MCF 10A (cell line): ENCODE measurements around the gene SVIL. TPM values are rescaled to one million over a fixed set of nuclear protein-coding genes. Genes with fewer than 3 reads are reported as not detected.

Experiments
- BruUV-seq: library from RNA; stranded (reverse); fragments of 400-500 nt; replicated peaks from 2 replicates; lab custom pipeline; 2021; lab: Mats Ljungman, UMichigan
- CTCF ChIA-PET: fragments of 300-600 bp; sonication (Branson Sonifier 250); formaldehyde crosslinking; extraction: SDS; loops from one replicate; lab custom pipeline; 2021; ENCODE audit warnings: antibody characterized with exemption, inconsistent platforms; lab: Yijun Ruan, JAX
- POLR2A ChIA-PET: fragments of 300-600, 350-650 bp; sonication (Branson Sonifier 250); formaldehyde crosslinking; extraction: SDS; loops from one replicate; lab custom pipeline; 2020; ENCODE audit warnings: antibody characterized with exemption, inconsistent platforms; lab: Yijun Ruan, JAX
- DNase-seq: peaks from one replicate; pipeline ENCODE4 v3.0.0-alpha.2; 2018; ENCODE audit not compliant: unreplicated experiment
- H3K27ac Mint-ChIP-seq: one replicate; pipeline ENCODE4 v1.8.0; 2022; ENCODE audit warnings: mild to moderate bottlenecking, low read depth, mixed read lengths; ENCODE audit not compliant: unreplicated experiment
- H3K27me3 Mint-ChIP-seq: one replicate; pipeline ENCODE4 v1.8.0; 2022; ENCODE audit warnings: mixed read lengths; ENCODE audit not compliant: insufficient read depth, unreplicated experiment
- H3K36me3 Mint-ChIP-seq: one replicate; pipeline ENCODE4 v1.8.0; 2022; ENCODE audit warnings: mild to moderate bottlenecking, moderate library complexity, mixed read lengths; ENCODE audit not compliant: insufficient read depth, unreplicated experiment
- H3K4me1 Mint-ChIP-seq: one replicate; pipeline ENCODE4 v1.8.0; 2022; ENCODE audit warnings: mixed read lengths; ENCODE audit not compliant: insufficient read depth, unreplicated experiment
- H3K4me3 Mint-ChIP-seq: one replicate; pipeline ENCODE4 v1.8.0; 2022; ENCODE audit warnings: mild to moderate bottlenecking, moderate library complexity, mixed read lengths; ENCODE audit not compliant: unreplicated experiment
- H3K9me3 Mint-ChIP-seq: one replicate; pipeline ENCODE4 v1.8.0; 2022; ENCODE audit warnings: mixed read lengths; ENCODE audit not compliant: unreplicated experiment
- intact Hi-C: fragments of 100-400 bp; cut with micrococcal nuclease; formaldehyde crosslinking; loops from 2 replicates; pipeline ENCODE4 v1.14.1; 2022
- total RNA-seq: library from RNA; stranded (reverse); gene quantifications from 2 replicates; pipeline ENCODE4 v1.2.3, GENCODE V29; 2022
- TF ChIP-seq, protein P1 (sequence below): fragments of 200-600 bp; IDR thresholded peaks from one replicate; pipeline ENCODE4 v1.8.0; 2022; ENCODE audit warnings: antibody characterized with exemption, mild to moderate bottlenecking; ENCODE audit not compliant: unreplicated experiment

The SVIL gene
- total RNA-seq, 1 experiment from 2014 or later, result 43.3 TPM

DNA sequence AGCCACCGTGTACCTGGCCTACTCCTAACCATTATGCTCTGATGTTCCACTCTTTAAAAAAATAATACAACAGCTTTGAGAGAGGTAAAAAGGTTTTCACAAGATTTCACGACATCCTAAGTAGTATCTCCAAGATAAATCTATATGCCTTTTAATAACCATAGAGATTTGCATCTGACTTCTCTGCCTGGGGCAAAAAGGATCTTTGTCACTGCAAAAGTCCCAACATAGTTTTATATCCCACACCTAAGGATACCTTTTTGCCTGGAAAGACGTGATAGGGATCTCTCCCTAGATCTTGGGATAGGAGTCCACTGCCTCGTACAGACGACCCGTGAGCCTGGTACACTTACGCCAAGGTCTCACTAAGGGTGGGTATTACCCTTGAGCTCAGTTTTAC is 31.4 kb upstream of the SVIL start:
- no TSS peak for BruUV-seq
- Mint-ChIP-seq H3K27ac (no peak overlapping the region), H3K27me3 (no peaks in the 10 kb centered on the region), H3K4me1 (peaks cover 19% of the 10 kb centered on the region), H3K36me3 (peaks cover 7% of the 10 kb centered on the region), H3K4me3 (no peak overlapping the region), H3K9me3 (no peaks in the 10 kb centered on the region)
- ChIA-PET POLR2A (no interaction called here), CTCF (interaction anchor here (1.4 kb wide), 1 partner anchor 13 kb away, joined by 4 read pairs; no protein-coding TSS in a partner anchor)
- TF ChIP-seq, protein P1, sequence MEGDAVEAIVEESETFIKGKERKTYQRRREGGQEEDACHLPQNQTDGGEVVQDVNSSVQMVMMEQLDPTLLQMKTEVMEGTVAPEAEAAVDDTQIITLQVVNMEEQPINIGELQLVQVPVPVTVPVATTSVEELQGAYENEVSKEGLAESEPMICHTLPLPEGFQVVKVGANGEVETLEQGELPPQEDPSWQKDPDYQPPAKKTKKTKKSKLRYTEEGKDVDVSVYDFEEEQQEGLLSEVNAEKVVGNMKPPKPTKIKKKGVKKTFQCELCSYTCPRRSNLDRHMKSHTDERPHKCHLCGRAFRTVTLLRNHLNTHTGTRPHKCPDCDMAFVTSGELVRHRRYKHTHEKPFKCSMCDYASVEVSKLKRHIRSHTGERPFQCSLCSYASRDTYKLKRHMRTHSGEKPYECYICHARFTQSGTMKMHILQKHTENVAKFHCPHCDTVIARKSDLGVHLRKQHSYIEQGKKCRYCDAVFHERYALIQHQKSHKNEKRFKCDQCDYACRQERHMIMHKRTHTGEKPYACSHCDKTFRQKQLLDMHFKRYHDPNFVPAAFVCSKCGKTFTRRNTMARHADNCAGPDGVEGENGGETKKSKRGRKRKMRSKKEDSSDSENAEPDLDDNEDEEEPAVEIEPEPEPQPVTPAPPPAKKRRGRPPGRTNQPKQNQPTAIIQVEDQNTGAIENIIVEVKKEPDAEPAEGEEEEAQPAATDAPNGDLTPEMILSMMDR, result no peak
- intact Hi-C loops, result no loop called here
- no peak for DNase-seq

DNA sequence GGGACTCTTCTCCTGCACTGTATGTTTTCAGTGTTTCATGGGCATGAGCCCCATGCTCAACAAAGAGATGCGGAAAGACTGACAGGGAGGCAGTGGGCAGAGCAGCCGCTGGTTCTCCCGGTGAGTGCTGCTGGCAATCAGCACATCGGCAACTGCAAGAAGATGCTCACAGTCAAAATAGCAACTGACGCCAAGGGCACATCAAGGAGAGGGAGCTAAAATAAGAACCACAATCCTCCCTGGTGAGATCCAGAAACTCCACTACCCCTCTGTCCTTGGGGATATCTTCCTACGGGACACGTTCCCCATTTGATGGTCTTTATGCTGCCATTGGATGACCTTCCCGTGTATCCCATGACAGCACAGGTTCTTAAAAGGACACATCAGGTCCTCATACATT is 28.9 kb upstream of the SVIL start:
- peaks cover 20% of the 10 kb centered on the region for H3K4me1 Mint-ChIP-seq
- H3K9me3 Mint-ChIP-seq, result no peaks in the 10 kb centered on the region
- H3K4me3 Mint-ChIP-seq, result no peak overlapping the region
- POLR2A ChIA-PET, result no interaction called here
- peaks cover 6% of the 10 kb centered on the region for H3K36me3 Mint-ChIP-seq
- intact Hi-C loops, result no loop called here
- DNase-seq, result no peak
- no peak overlapping the region for H3K27ac Mint-ChIP-seq
- CTCF ChIA-PET, result interaction anchor here (0.7 kb wide), 1 partner anchor 372 kb away, joined by 3 read pairs; no protein-coding TSS in a partner anchor
- H3K27me3 Mint-ChIP-seq, result no peaks in the 10 kb centered on the region
- TF ChIP-seq, protein P1, result no peak
- no TSS peak for BruUV-seq

DNA sequence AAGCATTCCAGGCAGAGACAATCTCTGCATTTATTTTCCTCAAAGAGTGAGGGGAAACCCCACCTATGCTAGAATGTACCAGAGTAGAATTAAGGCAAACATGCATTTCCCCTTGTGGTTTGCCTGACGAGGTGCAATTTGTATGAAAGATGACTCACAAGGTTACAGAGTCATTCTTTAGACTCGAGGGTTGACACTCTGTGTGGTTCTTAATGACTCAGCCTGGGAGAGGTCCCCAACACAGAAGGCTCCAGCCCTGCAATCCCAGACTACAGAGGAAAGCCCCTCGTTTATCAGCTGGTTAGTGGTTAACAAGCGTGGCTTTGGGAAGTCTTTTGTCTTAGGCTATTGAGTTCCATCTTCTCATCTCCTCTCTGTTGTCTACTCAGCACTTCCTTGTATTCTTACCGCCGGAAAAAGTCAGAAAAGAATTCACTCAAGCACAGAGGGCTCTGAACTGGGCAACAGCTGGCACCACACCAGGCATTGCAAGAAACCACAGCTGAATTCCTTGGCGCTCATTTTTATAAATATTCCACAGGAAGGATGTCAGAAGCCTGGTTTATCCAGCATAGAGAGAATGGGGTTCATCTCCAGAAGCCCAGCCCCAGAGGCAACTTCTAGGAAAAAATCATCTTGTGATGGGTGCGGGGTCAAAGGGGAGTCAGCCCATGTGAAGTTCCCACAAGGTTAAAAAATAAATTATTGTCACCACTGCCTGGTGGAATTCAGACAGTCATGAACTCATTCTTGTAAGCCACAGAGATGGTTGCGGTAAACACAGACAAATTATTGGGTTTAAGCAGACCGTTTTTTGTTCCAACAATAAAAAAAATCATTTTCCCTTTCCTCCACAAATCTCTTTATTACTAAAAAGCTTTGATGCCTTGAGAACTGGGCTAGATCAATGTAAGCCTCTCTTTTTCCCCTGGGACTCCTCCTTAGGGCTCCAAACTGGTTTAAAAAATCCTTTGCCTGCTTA is 24.5 kb upstream of the SVIL start:
- intact Hi-C loops, result loop anchor here (1.0 to 2.0 kb wide), 6 partner anchors 24 to 200 kb away; no protein-coding TSS in a partner anchor
- H3K27ac Mint-ChIP-seq, result peak overlapping the region; percentile 74
- POLR2A ChIA-PET, result interaction anchor here (0.6 to 1.2 kb wide), 5 partner anchors 9 to 76 kb away, joined by 3 to 6 read pairs (median 3); no protein-coding TSS in a partner anchor
- DNase-seq, result peak; percentile 98
- CTCF ChIA-PET, result interaction anchor here (0.6 to 0.8 kb wide), 3 partner anchors 8 to 68 kb away, joined by 3 read pairs; no protein-coding TSS in a partner anchor
- H3K27me3 Mint-ChIP-seq, result no peaks in the 10 kb centered on the region
- peaks cover 39% of the 10 kb centered on the region for H3K36me3 Mint-ChIP-seq
- TF ChIP-seq, protein P1, result peak; percentile 32
- no TSS peak for BruUV-seq
- no peaks in the 10 kb centered on the region for H3K9me3 Mint-ChIP-seq
- peaks cover 24% of the 10 kb centered on the region for H3K4me1 Mint-ChIP-seq
- peak overlapping the region; percentile 15 for H3K4me3 Mint-ChIP-seq
